GM12878 (cell line): ENCODE measurements around the gene DES. TPM values are rescaled to one million over a fixed set of nuclear protein-coding genes. Genes with fewer than 3 reads are reported as not detected.

Experiments
- ATAC-seq: fragments of 200-7000 bp; cut with Tn5 transposase; 3 replicates; pipeline ENCODE4 v1.9.1; 2020; ENCODE audit warnings: mild to moderate bottlenecking, moderate library complexity
- BruUV-seq: library from RNA; stranded (reverse); fragments of 400-500 nt; replicated peaks from 2 replicates; lab custom pipeline; 2021; lab: Mats Ljungman, UMichigan
- CTCF ChIA-PET: fragments of 300-600 bp; sonication (Branson Sonifier 250); formaldehyde crosslinking; extraction: SDS; loops from one replicate; lab custom pipeline; 2021; ENCODE audit warnings: inconsistent platforms; lab: Yijun Ruan, JAX
- POLR2A ChIA-PET: fragments of 350-600 bp; formaldehyde crosslinking; extraction: SDS; loops from one replicate; lab custom pipeline; 2021; ENCODE audit warnings: inconsistent platforms; lab: Charles Lee
- RAD21 ChIA-PET: fragments of 300-600 bp; sonication (Branson Sonifier 250); formaldehyde crosslinking; loops from one replicate; lab custom pipeline; 2023; ENCODE audit warnings: antibody characterized with exemption; ENCODE audit not compliant: unreplicated experiment; lab: Charles Lee
- SMC1A ChIA-PET: fragments of 300-600 bp; sonication (Branson Sonifier 250); formaldehyde crosslinking; loops from one replicate; lab custom pipeline; 2023; ENCODE audit not compliant: unreplicated experiment, uncharacterized antibody; lab: Charles Lee
- DNase-seq: peaks from one replicate; pipeline ENCODE4 v3.0.0-alpha.2; 2011; ENCODE audit warnings: low read depth, low spot score
- FAIRE-seq: peaks from 3 replicates; lab custom pipeline; 2011; peaks lifted over from hg19 to GRCh38; lab: Jason Lieb, UNC
- H2AFZ ChIP-seq: 2 replicates; pipeline ENCODE4 v1.6.0; 2011; ENCODE audit warnings: low read depth, low read length, control low read depth; ENCODE audit not compliant: control insufficient read depth
- H3K27ac ChIP-seq: 2 replicates; pipeline ENCODE4 v1.5.1; 2011; ENCODE audit warnings: control low read depth; ENCODE audit not compliant: control insufficient read depth, insufficient read depth
- H3K27me3 ChIP-seq, 2 experiments: replicated peaks in 1 of 2; 2 replicates each; pipeline versions ENCODE4 v1.6.0 to v1.6.1; 2011; ENCODE audit warnings: low read length in 1 of 2; ENCODE audit not compliant: control insufficient read depth in 2 of 2, insufficient read depth in 2 of 2
- H3K36me3 ChIP-seq, 2 experiments: 2 replicates each; pipeline ENCODE4 v1.5.1; 2011; ENCODE audit warnings: low read length in 1 of 2; ENCODE audit not compliant: control insufficient read depth in 2 of 2, insufficient read depth in 2 of 2
- H3K4me1 ChIP-seq: 2 replicates; pipeline ENCODE4 v1.6.1; 2011; ENCODE audit warnings: mild to moderate bottlenecking, low read length, moderate library complexity, mixed read lengths; ENCODE audit not compliant: control insufficient read depth, insufficient read depth
- H3K4me2 ChIP-seq: 2 replicates; pipeline ENCODE4 v1.6.0; 2011; ENCODE audit warnings: control low read depth; ENCODE audit not compliant: control insufficient read depth, insufficient read depth
- H3K4me3 ChIP-seq: fragments of 200-600 bp; sonication (generic); 2 replicates; pipeline ENCODE4 v1.5.1; 2016
- H3K79me2 ChIP-seq: 2 replicates; pipeline ENCODE4 v1.6.0; 2011; ENCODE audit warnings: low read length; ENCODE audit not compliant: control insufficient read depth, insufficient read depth
- H3K9ac ChIP-seq: 2 replicates; pipeline ENCODE4 v1.8.0; 2011; ENCODE audit warnings: low read length, control low read depth, mixed read lengths; ENCODE audit not compliant: control insufficient read depth, insufficient read depth
- H3K9me3 ChIP-seq: replicated peaks from 3 replicates; pipeline ENCODE4 v1.5.1; 2011; ENCODE audit warnings: mild to moderate bottlenecking, low read length; ENCODE audit not compliant: control insufficient read depth, insufficient read depth
- H4K20me1 ChIP-seq: 2 replicates; pipeline ENCODE4 v1.6.0; 2011; ENCODE audit not compliant: control insufficient read depth, insufficient read depth
- BHLHE40 ChIP-seq, 2 experiments: fragments of 450-650 bp in 1 of 2; IDR thresholded peaks; 2 replicates each; pipeline ENCODE4 v1.6.1; 2011 to 2017; ENCODE audit warnings: low read depth in 2 of 2, borderline replicate concordance in 1 of 2, improper control_type of control experiment in 1 of 2, low read length in 1 of 2, mild to moderate bottlenecking in 1 of 2
- CTCF ChIP-seq, 3 experiments: IDR thresholded peaks in 2 of 3; conservative IDR thresholded peaks in 1 of 3; 2 replicates each; pipeline ENCODE4 v1.5.1; 2011; ENCODE audit warnings: low read depth in 3 of 3, low read length in 3 of 3, mild to moderate bottlenecking in 3 of 3, control low read depth in 2 of 3, moderate library complexity in 2 of 3, inconsistent platforms in 1 of 3, mixed read lengths in 1 of 3; ENCODE audit not compliant: control insufficient read depth in 2 of 3, insufficient read depth in 1 of 3; ENCODE audit errors: extremely low read depth in 1 of 3
- CUX1 ChIP-seq: IDR thresholded peaks from 2 replicates; pipeline ENCODE4 v1.6.1; 2012; ENCODE audit warnings: improper control_type of control experiment, low read depth, low read length; ENCODE audit not compliant: insufficient replicate concordance
- ESRRA ChIP-seq: IDR thresholded peaks from 2 replicates; pipeline ENCODE4 v1.6.1; 2012; ENCODE audit warnings: mild to moderate bottlenecking, low read length, improper control_type of control experiment
- ETV6 ChIP-seq, 2 experiments: fragments of 450-650 bp in 1 of 2; IDR thresholded peaks in 1 of 2; conservative IDR thresholded peaks in 1 of 2; 2 replicates each; pipeline ENCODE4 v1.6.1; 2014; ENCODE audit warnings: antibody characterized with exemption in 1 of 2, borderline replicate concordance in 1 of 2, low read depth in 1 of 2, mild to moderate bottlenecking in 1 of 2, moderate library complexity in 1 of 2
- GATAD2B ChIP-seq: fragments of 450-650 bp; conservative IDR thresholded peaks from 2 replicates; pipeline ENCODE4 v1.6.1; 2017; ENCODE audit warnings: low read depth, mild to moderate bottlenecking, moderate library complexity
- HCFC1 ChIP-seq: fragments of 150-350 bp; IDR thresholded peaks from 2 replicates; pipeline ENCODE4 v1.6.1; 2014; ENCODE audit warnings: low read length
- HDAC6 ChIP-seq: fragments of 200-600 bp; sonication (generic); IDR thresholded peaks from one replicate; pipeline ENCODE4 v1.8.0; 2017; ENCODE audit warnings: antibody characterized with exemption; ENCODE audit not compliant: unreplicated experiment
- JUNB ChIP-seq: IDR thresholded peaks from 2 replicates; pipeline ENCODE4 v1.6.1; 2016; ENCODE audit warnings: antibody characterized with exemption, mild to moderate bottlenecking
- KLF5 ChIP-seq: fragments of 450-650 bp; IDR thresholded peaks from 2 replicates; pipeline ENCODE4 v1.6.1; 2014; ENCODE audit warnings: mild to moderate bottlenecking; ENCODE audit not compliant: partially characterized antibody
- MTA3 ChIP-seq: IDR thresholded peaks from 2 replicates; pipeline ENCODE4 v1.6.1; 2012; ENCODE audit warnings: low read length, inconsistent platforms, borderline replicate concordance
- NFXL1 ChIP-seq: fragments of 450-650 bp; IDR thresholded peaks from 2 replicates; pipeline ENCODE4 v1.6.1; 2017; ENCODE audit warnings: antibody characterized with exemption, mild to moderate bottlenecking, borderline replicate concordance
- NFYB ChIP-seq: IDR thresholded peaks from 2 replicates; pipeline ENCODE4 v1.6.1; 2011; ENCODE audit warnings: low read depth, mild to moderate bottlenecking, low read length, improper control_type of control experiment, moderate library complexity; ENCODE audit not compliant: insufficient read depth
- NR2C1 ChIP-seq: fragments of 450-650 bp; IDR thresholded peaks from 2 replicates; pipeline ENCODE4 v1.6.1; 2017; ENCODE audit warnings: antibody characterized with exemption, mild to moderate bottlenecking, moderate library complexity
- PAX5 ChIP-seq: IDR thresholded peaks from 2 replicates; pipeline ENCODE4 v1.6.1; 2011; ENCODE audit warnings: low read depth, low read length, borderline replicate concordance
- PAX8 ChIP-seq: fragments of 450-650 bp; IDR thresholded peaks from 2 replicates; pipeline ENCODE4 v1.6.1; 2017; ENCODE audit warnings: mild to moderate bottlenecking, moderate library complexity
- RELA ChIP-seq: fragments of 450-650 bp; IDR thresholded peaks from 2 replicates; pipeline ENCODE4 v1.8.0; 2014; ENCODE audit warnings: borderline replicate concordance; ENCODE audit not compliant: partially characterized antibody
- ZNF384 ChIP-seq: IDR thresholded peaks from 2 replicates; pipeline ENCODE4 v1.6.1; 2012; ENCODE audit warnings: low read depth, mild to moderate bottlenecking, low read length, improper control_type of control experiment, borderline replicate concordance
- WGBS: methylation state at CpG from one replicate; pipeline ENCODE4 v1.1.6; 2016; ENCODE audit warnings: low lambda C conversion rate; ENCODE audit not compliant: insufficient replicate concordance, insufficient coverage; ENCODE audit errors: missing lambda C conversion rate; 5-methylcytosine and 5-hydroxymethylcytosine counted together
- in situ Hi-C: fragments of 300-500 bp; cut with MboI; formaldehyde crosslinking; loops from 9 replicates; pipeline ENCODE4 v1.14.3; 2018; ENCODE audit warnings: mixed read lengths
- intact Hi-C: fragments of 100-400 bp; cut with micrococcal nuclease; formaldehyde crosslinking; loops from one replicate; pipeline ENCODE4 v1.14.2; 2022; ENCODE audit not compliant: unreplicated experiment
- polyA plus RNA-seq, 11 experiments: library from polyadenylated mRNA; depleted of rRNA in 4 of 11; unstranded in 6 of 11; stranded (reverse) in 5 of 11; fragments of >200 nt; fragmentation: Nextera tagmentation in 4 of 11; fragmentation: Illumina TruSeq in 1 of 11; extraction: Ambion mirVana in 4 of 11; extraction: Trizol in 1 of 11; gene quantifications; 1 replicate in 1 of 11; 2 replicates in 10 of 11; pipeline versions ENCODE4 v1.2.1 to v1.2.3, GENCODE V29; 2011 to 2016; ENCODE audit warnings: inconsistent platforms in 2 of 11, missing spikeins in 2 of 11, low read depth in 1 of 11
- total RNA-seq, 4 experiments: library from RNA; depleted of rRNA in 3 of 4; stranded (reverse); fragments of >200 nt in 3 of 4; fragmentation: Illumina TruSeq in 1 of 4; extraction: Trizol in 1 of 4; gene quantifications; 2 replicates each; pipeline versions ENCODE4 v1.2.1 to v1.2.3, GENCODE V29; 2013 to 2021

Gene DES
- total and polyA plus RNA-seq, 10 of the 15 experiments (the other 5 are each of a cell fraction or from before 2014, with no cell fraction given): 0.80 TPM; not detected in 9

DNA sequence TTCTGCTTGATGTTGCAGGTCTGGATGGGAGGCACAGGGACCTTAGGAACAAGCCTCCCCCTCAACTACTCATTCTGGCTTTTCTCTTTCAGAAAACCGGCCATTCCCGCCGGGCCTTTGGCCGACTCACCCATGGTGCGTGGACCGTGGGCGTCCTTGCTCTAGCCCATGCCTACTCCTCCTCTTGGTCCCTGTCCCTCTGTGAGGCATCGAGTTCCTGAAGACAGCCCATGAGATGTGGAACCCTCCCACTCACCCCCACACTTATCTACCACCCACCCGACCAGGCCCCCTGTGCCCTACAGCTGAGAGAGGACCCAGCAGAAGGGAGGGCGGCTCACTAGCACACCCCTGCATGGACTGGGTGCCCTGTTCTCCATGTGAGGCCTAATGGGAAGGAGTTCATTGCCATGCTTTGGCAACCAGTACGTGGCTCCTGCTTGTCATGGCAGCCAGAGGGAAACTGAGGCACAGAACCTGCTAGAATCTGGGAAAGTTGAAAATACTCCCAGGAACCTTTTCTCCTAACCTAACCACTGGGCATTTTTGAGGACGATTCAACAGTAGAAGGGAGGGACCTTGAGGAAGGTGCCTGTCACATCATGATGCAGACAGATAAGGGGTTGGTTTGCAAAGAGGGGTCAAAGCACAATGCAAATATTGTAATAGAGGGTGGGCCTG, 25.0 kb downstream of the DES start:
- Histone ChIP-seq H3K36me3 (no peaks in the 10 kb centered on the region), H3K79me2 (no peaks in the 10 kb centered on the region), H2AFZ (no peak overlapping the region), H3K4me3 (no peak overlapping the region), H3K9me3 (no peaks in the 10 kb centered on the region), H3K27me3 (peaks cover 5 to 13% of the 10 kb centered on the region in 2 experiments), H4K20me1 (no peaks in the 10 kb centered on the region), H3K4me1 (no peaks in the 10 kb centered on the region), H3K9ac (no peak overlapping the region), H3K4me2 (no peak overlapping the region), H3K27ac (no peak overlapping the region)
- intact Hi-C loops: no loop called here
- ChIA-PET RAD21 (no interaction called here), CTCF (no interaction called here), SMC1A (no interaction called here), POLR2A (no interaction called here)
- 45% methylated on average over 11 of the region's 12 CpGs for WGBS
- no TSS peak for BruUV-seq
- FAIRE-seq: no peak
- no peak for ATAC-seq
- DNase-seq: no peak
- in situ Hi-C loops: no loop called here
- no peak for TF ChIP-seq NR2C1
- TF ChIP-seq BHLHE40 (IDR thresholded peaks at IDR 0.05; ENCODE audit: borderline replicate concordance in 1 of 2, low read depth in 2 of 2, low read length in 1 of 2): no peak
- no peak for TF ChIP-seq HCFC1
- no peak for TF ChIP-seq CTCF (IDR thresholded peaks at IDR 0.05 in 2 of 3, conservative IDR thresholded peaks at IDR 0.05 in 1 of 3; ENCODE audit: control insufficient read depth in 2 of 3, extremely low read depth in 1 of 3, insufficient read depth in 1 of 3, low read depth in 3 of 3, low read length in 3 of 3)
- TF ChIP-seq GATAD2B: no peak
- no peak for TF ChIP-seq HDAC6
- no peak for TF ChIP-seq CUX1
- no peak for TF ChIP-seq ESRRA
- TF ChIP-seq NFXL1: no peak
- no peak for TF ChIP-seq NFYB
- TF ChIP-seq KLF5: no peak
- no peak for TF ChIP-seq RELA
- no peak for TF ChIP-seq MTA3
- no peak for TF ChIP-seq ZNF384
- no peak for TF ChIP-seq JUNB
- TF ChIP-seq ETV6 (conservative IDR thresholded peaks at IDR 0.05 in 1 of 2, IDR thresholded peaks at IDR 0.05 in 1 of 2; ENCODE audit: borderline replicate concordance in 1 of 2, low read depth in 1 of 2): no peak
- TF ChIP-seq PAX8: no peak
- no peak for TF ChIP-seq PAX5
